ENCODE results near the gene FOXP1. TPM values are rescaled to one million over a fixed set of nuclear protein-coding genes. Genes with fewer than 3 reads are reported as not detected.

Gene FOXP1
- total RNA-seq, 1 donor from 2014 or later: 27.3 TPM

GRCh38 chr3:71582036-71582611, 1.4 kb downstream of the FOXP1 start:
- DNase-seq (ENCODE audit: low spot score): peak; percentile 81
- no peak overlapping the region for H3K27ac ChIP-seq

GRCh38 chr3:71581457-71582035, 2.0 kb downstream of the FOXP1 start:
- Histone ChIP-seq H3K27ac (no peak overlapping the region), H3K27me3 (peaks cover 14% of the 10 kb centered on the region), H3F3A (ENCODE audit: low read depth) (peaks cover 29% of the 10 kb centered on the region), H3K4me3 (peak overlapping the region; percentile 71), H2AFZ (replicated peaks) (peak overlapping the region; percentile 87), H4K20me1 (ENCODE audit: low read depth) (peaks cover 41% of the 10 kb centered on the region), H3K4me1 (peaks cover 27% of the 10 kb centered on the region), H3K79me2 (ENCODE audit: low read depth) (peaks cover 28% of the 10 kb centered on the region), H3K4me2 (peak overlapping the region; percentile 97), H3K36me3 (no peaks in the 10 kb centered on the region), H3K9me3 (ENCODE audit: low read depth) (no peaks in the 10 kb centered on the region), H3K9ac (peak overlapping the region; percentile 22)
- Mint-ChIP-seq H3K36me3 (no peaks in the 10 kb centered on the region), H3K27ac (peak overlapping the region; percentile 69), H3K27me3 (ENCODE audit: insufficient read depth, low read depth) (peaks cover 6% of the 10 kb centered on the region), H3K4me3 (peak overlapping the region; percentile 95), H3K9me3 (no peaks in the 10 kb centered on the region), H3K4me1 (peaks cover 55% of the 10 kb centered on the region)
- DNase-seq (ENCODE audit: low spot score): peak; percentile 65
- TF ChIP-seq EZH2phosphoT487 (IDR thresholded peaks at IDR 0.05): no peak
- peak; percentile 9 for TF ChIP-seq CTCF (IDR thresholded peaks at IDR 0.05)
- peak; percentile 47 for TF ChIP-seq EZH2 (IDR thresholded peaks at IDR 0.05)

More at GRCh38 chr3:71582036-71582611, 1.4 kb downstream of the FOXP1 start:
- Histone ChIP-seq H3K4me1 (peaks cover 27% of the 10 kb centered on the region), H3K4me2 (peak overlapping the region; percentile 97), H3F3A (ENCODE audit: low read depth) (peaks cover 29% of the 10 kb centered on the region), H3K9ac (peak overlapping the region; percentile 22), H3K36me3 (no peaks in the 10 kb centered on the region), H4K20me1 (ENCODE audit: low read depth) (peaks cover 37% of the 10 kb centered on the region), H3K4me3 (peak overlapping the region; percentile 71), H2AFZ (replicated peaks) (peak overlapping the region; percentile 87), H3K27me3 (peaks cover 14% of the 10 kb centered on the region), H3K9me3 (ENCODE audit: low read depth) (no peaks in the 10 kb centered on the region), H3K79me2 (ENCODE audit: low read depth) (peaks cover 28% of the 10 kb centered on the region)
- Mint-ChIP-seq H3K27me3 (ENCODE audit: insufficient read depth, low read depth) (peaks cover 6% of the 10 kb centered on the region), H3K27ac (peak overlapping the region; percentile 69), H3K4me1 (peaks cover 55% of the 10 kb centered on the region), H3K36me3 (no peaks in the 10 kb centered on the region), H3K9me3 (no peaks in the 10 kb centered on the region), H3K4me3 (peak overlapping the region; percentile 95)
- TF ChIP-seq EZH2phosphoT487 (IDR thresholded peaks at IDR 0.05) (no peak), EZH2 (IDR thresholded peaks at IDR 0.05) (no peak), CTCF (IDR thresholded peaks at IDR 0.05) (no peak)

GRCh38 chr3:71580636-71581456, 2.7 kb downstream of the FOXP1 start:
- no peaks in the 10 kb centered on the region for H3K9me3 Mint-ChIP-seq
- Histone ChIP-seq H3K9me3 (ENCODE audit: low read depth) (no peaks in the 10 kb centered on the region), H3K27me3 (peaks cover 14% of the 10 kb centered on the region), H3K27ac (no peak overlapping the region), H3K4me3 (peak overlapping the region; percentile 71), H3K9ac (no peak overlapping the region), H3K79me2 (ENCODE audit: low read depth) (peaks cover 28% of the 10 kb centered on the region), H3K4me1 (peaks cover 27% of the 10 kb centered on the region), H3K4me2 (peak overlapping the region; percentile 97), H4K20me1 (ENCODE audit: low read depth) (peaks cover 41% of the 10 kb centered on the region), H3K36me3 (no peaks in the 10 kb centered on the region), H3F3A (ENCODE audit: low read depth) (peaks cover 29% of the 10 kb centered on the region), H2AFZ (replicated peaks) (peak overlapping the region; percentile 87)
- H3K27me3 Mint-ChIP-seq (ENCODE audit: insufficient read depth, low read depth): peaks cover 6% of the 10 kb centered on the region
- H3K4me1 Mint-ChIP-seq: peaks cover 52% of the 10 kb centered on the region
- peaks cover under 1% of the 10 kb centered on the region for H3K36me3 Mint-ChIP-seq
- TF ChIP-seq CTCF (IDR thresholded peaks at IDR 0.05): no peak
- TF ChIP-seq EZH2phosphoT487 (IDR thresholded peaks at IDR 0.05): no peak
- no peak for TF ChIP-seq EZH2 (IDR thresholded peaks at IDR 0.05)
- H3K27ac Mint-ChIP-seq: peak overlapping the region; percentile 31
- peak; percentile 24 for DNase-seq (ENCODE audit: low spot score)
- H3K4me3 Mint-ChIP-seq: peak overlapping the region; percentile 95

Measured in neural progenitor cell (in vitro differentiated cells).